H1 (cell line): ENCODE measurements around the gene INPP4B. TPM values are rescaled to one million over a fixed set of nuclear protein-coding genes. Genes with fewer than 3 reads are reported as not detected.

Source experiments
- CTCF ChIA-PET: fragments of 300-600 bp; sonication (Branson Sonifier 250); formaldehyde crosslinking; loops from one replicate; lab custom pipeline; 2021; ENCODE audit not compliant: partially characterized antibody; lab: Charles Lee
- POLR2A ChIA-PET: fragments of 300-600 bp; sonication (Branson Sonifier 250); formaldehyde crosslinking; loops from one replicate; lab custom pipeline; 2021; ENCODE audit warnings: inconsistent platforms; ENCODE audit not compliant: partially characterized antibody; lab: Charles Lee
- DNase-seq, 2 experiments: peaks; one replicate each; pipeline versions ENCODE4 v3.0.0 to v3.0.0-alpha.2; 2010 to 2022; ENCODE audit warnings: low spot score in 2 of 2, low read depth in 1 of 2, mixed read lengths in 1 of 2
- FAIRE-seq: peaks from 2 replicates; lab custom pipeline; 2011; peaks lifted over from hg19 to GRCh38; lab: Jason Lieb, UNC
- H2AFZ ChIP-seq: 2 replicates; pipeline ENCODE4 v1.8.1; 2012; ENCODE audit warnings: low read length, inconsistent platforms
- H2AK5ac ChIP-seq: 2 replicates; pipeline ENCODE4 v1.6.1; 2013; ENCODE audit warnings: low read depth, low read length
- H2BK120ac ChIP-seq: replicated peaks from 2 replicates; pipeline ENCODE3; 2013; ENCODE audit warnings: low read depth, low read length, inconsistent platforms
- H2BK12ac ChIP-seq: 2 replicates; pipeline ENCODE4 v1.6.1; 2013; ENCODE audit warnings: low read depth, low read length
- H2BK15ac ChIP-seq: 2 replicates; pipeline ENCODE4 v1.6.1; 2013; ENCODE audit warnings: low read length
- H2BK20ac ChIP-seq: 2 replicates; pipeline ENCODE4 v1.6.1; 2013; ENCODE audit warnings: low read length
- H2BK5ac ChIP-seq: 2 replicates; pipeline ENCODE4 v1.6.1; 2013; ENCODE audit warnings: low read depth, low read length
- H3K14ac ChIP-seq: 2 replicates; pipeline ENCODE4 v1.6.1; 2013; ENCODE audit warnings: inconsistent platforms; ENCODE audit not compliant: insufficient read length
- H3K18ac ChIP-seq: 2 replicates; pipeline ENCODE4 v1.6.1; 2013; ENCODE audit warnings: low read length; ENCODE audit errors: extremely low read depth
- H3K23ac ChIP-seq: 2 replicates; pipeline ENCODE4 v1.6.1; 2013; ENCODE audit warnings: inconsistent platforms; ENCODE audit not compliant: insufficient read length
- H3K23me2 ChIP-seq: 2 replicates; pipeline ENCODE4 v1.6.1; 2013; ENCODE audit warnings: low read depth, low read length
- H3K27ac ChIP-seq: 2 replicates; pipeline ENCODE4 v1.6.1; 2011; ENCODE audit warnings: low read depth, low read length, inconsistent platforms
- H3K27me3 ChIP-seq, 4 experiments: replicated peaks in 1 of 4; 1 replicate in 1 of 4; 2 replicates in 3 of 4; pipeline versions ENCODE4 v1.6.1 to v1.8.1; 2011 to 2013; ENCODE audit warnings: low read length in 3 of 4, mild to moderate bottlenecking in 3 of 4, inconsistent platforms in 2 of 4, mixed read lengths in 2 of 4, moderate library complexity in 1 of 4; ENCODE audit not compliant: control insufficient read depth in 3 of 4, insufficient read depth in 3 of 4; ENCODE audit errors: extremely low read depth in 1 of 4
- H3K36me3 ChIP-seq, 4 experiments: 2 replicates each; pipeline versions ENCODE4 v1.6.1 to v1.8.1; 2011 to 2013; ENCODE audit warnings: mild to moderate bottlenecking in 4 of 4, low read length in 3 of 4, moderate library complexity in 2 of 4, control low read depth in 1 of 4, inconsistent platforms in 1 of 4; ENCODE audit not compliant: insufficient read depth in 4 of 4, control insufficient read depth in 2 of 4
- H3K4ac ChIP-seq: replicated peaks from 2 replicates; pipeline ENCODE3; 2013; ENCODE audit warnings: low read length, low read depth, mixed read lengths, inconsistent platforms; ENCODE audit not compliant: insufficient read length
- H3K4me1 ChIP-seq, 4 experiments: replicated peaks in 1 of 4; 1 replicate in 1 of 4; 2 replicates in 3 of 4; pipeline versions ENCODE4 v1.6.1 to v1.8.1; 2011 to 2013; ENCODE audit warnings: low read length in 3 of 4, inconsistent platforms in 2 of 4, mixed read lengths in 1 of 4; ENCODE audit not compliant: insufficient read depth in 4 of 4, control insufficient read depth in 3 of 4
- H3K4me2 ChIP-seq, 2 experiments: 2 replicates each; pipeline versions ENCODE4 v1.6.1 to v1.8.1; 2011 to 2013; ENCODE audit warnings: low read depth in 2 of 2, low read length in 2 of 2, control low read depth in 1 of 2, inconsistent platforms in 1 of 2, mild to moderate bottlenecking in 1 of 2; ENCODE audit not compliant: insufficient read depth in 1 of 2
- H3K4me3 ChIP-seq, 4 experiments: fragments of 200-600, 300-600 bp in 1 of 4; sonication (generic), shearing (Covaris generic), sonication (Bioruptor Twin) in 1 of 4; 2 replicates each; pipeline versions ENCODE4 v1.5.1 to v1.8.1; 2011 to 2016; ENCODE audit warnings: low read length in 4 of 4, low read depth in 3 of 4, control low read depth in 2 of 4, inconsistent platforms in 2 of 4, mild to moderate bottlenecking in 2 of 4, mixed read lengths in 1 of 4, moderate library complexity in 1 of 4; ENCODE audit not compliant: insufficient read depth in 2 of 4; ENCODE audit errors: extremely low read depth in 1 of 4
- H3K56ac ChIP-seq: replicated peaks from 2 replicates; pipeline ENCODE3; 2013; ENCODE audit warnings: low read depth, mild to moderate bottlenecking, mixed read lengths, low read length, inconsistent platforms; ENCODE audit not compliant: insufficient read length
- H3K79me1 ChIP-seq: 2 replicates; pipeline ENCODE4 v1.6.1; 2013; ENCODE audit warnings: low read depth, low read length, control low read depth
- H3K79me2 ChIP-seq, 2 experiments: 2 replicates each; pipeline versions ENCODE4 v1.6.1 to v1.8.1; 2012 to 2013; ENCODE audit warnings: low read length in 2 of 2, mild to moderate bottlenecking in 2 of 2, inconsistent platforms in 1 of 2; ENCODE audit not compliant: insufficient read depth in 2 of 2, control insufficient read depth in 1 of 2
- H3K9ac ChIP-seq, 4 experiments: replicated peaks in 1 of 4; 1 replicate in 1 of 4; 2 replicates in 3 of 4; pipeline versions ENCODE4 v1.6.1 to v1.8.1; 2011 to 2013; ENCODE audit warnings: low read depth in 3 of 4, low read length in 3 of 4, control low read depth in 2 of 4, mild to moderate bottlenecking in 2 of 4, moderate library complexity in 2 of 4, inconsistent platforms in 1 of 4; ENCODE audit errors: extremely low read depth in 1 of 4
- H3K9me3 ChIP-seq, 2 experiments: 2 replicates each; pipeline versions ENCODE4 v1.6.1 to v1.8.1; 2012 to 2013; ENCODE audit warnings: mild to moderate bottlenecking in 2 of 2, moderate library complexity in 2 of 2, control low read depth in 1 of 2, inconsistent platforms in 1 of 2, low read depth in 1 of 2, low read length in 1 of 2, mixed read lengths in 1 of 2; ENCODE audit not compliant: insufficient read depth in 2 of 2
- H4K20me1 ChIP-seq, 2 experiments: replicated peaks in 1 of 2; 2 replicates each; pipeline versions ENCODE3 to v1.8.1; 2011 to 2013; ENCODE audit warnings: inconsistent platforms in 2 of 2, low read length in 2 of 2, mild to moderate bottlenecking in 1 of 2; ENCODE audit not compliant: insufficient read depth in 2 of 2, control insufficient read depth in 1 of 2
- H4K5ac ChIP-seq: 2 replicates; pipeline ENCODE4 v1.6.1; 2013; ENCODE audit warnings: low read length, low read depth, mixed read lengths, inconsistent platforms; ENCODE audit not compliant: insufficient read length
- H4K8ac ChIP-seq: 2 replicates; pipeline ENCODE4 v1.8.0; 2013; ENCODE audit warnings: mild to moderate bottlenecking, moderate library complexity, low read length, inconsistent platforms; ENCODE audit not compliant: insufficient read depth; ENCODE audit errors: extremely low read depth
- H4K91ac ChIP-seq: replicated peaks from 2 replicates; pipeline ENCODE3; 2013; ENCODE audit warnings: low read length, mixed read lengths, inconsistent platforms; ENCODE audit not compliant: insufficient read length
- BCL11A ChIP-seq, 2 experiments: IDR thresholded peaks; one replicate each; pipeline ENCODE4 v1.6.1; 2011; ENCODE audit warnings: low read depth in 2 of 2, low read length in 2 of 2, mild to moderate bottlenecking in 2 of 2
- CHD2 ChIP-seq: IDR thresholded peaks from 2 replicates; pipeline ENCODE4 v1.6.1; 2012; ENCODE audit warnings: low read length, improper control_type of control experiment
- EP300 ChIP-seq, 2 experiments: IDR thresholded peaks; 1 replicate in 1 of 2; 2 replicates in 1 of 2; pipeline ENCODE4 v1.6.1; 2011 to 2012; ENCODE audit warnings: low read depth in 2 of 2, low read length in 2 of 2, mild to moderate bottlenecking in 2 of 2, borderline replicate concordance in 1 of 2, inconsistent platforms in 1 of 2, moderate library complexity in 1 of 2
- EZH2 ChIP-seq: fragments of 200-600 bp; sonication (generic); IDR thresholded peaks from 2 replicates; pipeline ENCODE4 v1.7.1; 2012; ENCODE audit warnings: low read depth, mild to moderate bottlenecking, moderate library complexity, low read length, inconsistent platforms; ENCODE audit not compliant: severe bottlenecking
- GTF2F1 ChIP-seq: IDR thresholded peaks from 2 replicates; pipeline ENCODE4 v1.6.1; 2012; ENCODE audit warnings: low read depth, low read length, improper control_type of control experiment, borderline replicate concordance
- HDAC2 ChIP-seq, 2 experiments: fragments of 300-600 bp in 1 of 2; sonication (generic) in 1 of 2; IDR thresholded peaks; 2 replicates each; pipeline ENCODE4 v1.6.1; 2011 to 2012; ENCODE audit warnings: low read depth in 2 of 2, low read length in 2 of 2, mild to moderate bottlenecking in 2 of 2, moderate library complexity in 2 of 2, borderline replicate concordance in 1 of 2, inconsistent platforms in 1 of 2
- RFX5 ChIP-seq: IDR thresholded peaks from 2 replicates; pipeline ENCODE4 v1.6.1; 2011; ENCODE audit warnings: low read depth, low read length, improper control_type of control experiment, borderline replicate concordance
- SIN3A ChIP-seq, 2 experiments: IDR thresholded peaks in 1 of 2; conservative IDR thresholded peaks in 1 of 2; 2 replicates each; pipeline ENCODE4 v1.6.1; 2011 to 2012; ENCODE audit warnings: low read length in 2 of 2, improper control_type of control experiment in 1 of 2, low read depth in 1 of 2, mild to moderate bottlenecking in 1 of 2
- SIRT6 ChIP-seq: IDR thresholded peaks from one replicate; pipeline ENCODE4 v1.7.1; 2012; ENCODE audit warnings: low read length, inconsistent platforms
- SP2 ChIP-seq: IDR thresholded peaks from 2 replicates; pipeline ENCODE4 v1.6.1; 2012; ENCODE audit warnings: mild to moderate bottlenecking, low read length, inconsistent platforms
- TAF1 ChIP-seq: IDR thresholded peaks from 2 replicates; pipeline ENCODE4 v1.6.1; 2011; ENCODE audit warnings: mild to moderate bottlenecking, low read depth, low read length
- TAF7 ChIP-seq: optimal IDR thresholded peaks from 2 replicates; pipeline ENCODE3; 2011; ENCODE audit warnings: low read depth, mild to moderate bottlenecking, inconsistent platforms, low read length, moderate library complexity, borderline replicate concordance
- polyA plus RNA-seq, 7 experiments: library from polyadenylated mRNA; depleted of rRNA in 3 of 7; stranded (reverse) in 5 of 7; unstranded in 2 of 7; fragments of >200 nt in 5 of 7; fragments of 200-250 nt in 2 of 7; gene quantifications; 1 replicate in 5 of 7; 2 replicates in 1 of 7; 4 replicates in 1 of 7; pipeline versions ENCODE4 v1.2.1 to v1.2.3, GENCODE V29; 2011 to 2013; ENCODE audit warnings: missing spikeins in 2 of 7, mixed read lengths in 2 of 7
- total RNA-seq: library from RNA; stranded (reverse); fragmentation: NEBNext Ultra II Directional; extraction: Animal tissue kit (Norgen Biotek cat#: 25700); gene quantifications from 2 replicates; pipeline ENCODE4 v1.2.1, GENCODE V29; 2021

Gene INPP4B
- total and polyA plus RNA-seq, 2 of the 8 experiments (the other 6 are each of a cell fraction or from before 2014, with no cell fraction given): 0.11 to 0.54 TPM

- no peak overlapping the region for H3K14ac ChIP-seq
- CTCF ChIA-PET: interaction anchor here (0.7 to 1.4 kb wide), 3 partner anchors 48 to 258 kb away, joined by 3 to 4 read pairs (median 3); no protein-coding TSS in a partner anchor
- no peak overlapping the region for H3K18ac ChIP-seq
- H3K79me1 ChIP-seq: no peaks in the 10 kb centered on the region
- H3K9me3 ChIP-seq: no peaks in the 10 kb centered on the region
- H3K36me3 ChIP-seq: no peaks in the 10 kb centered on the region
- TF ChIP-seq CHD2 (no peak), TAF7 (no peak), GTF2F1 (no peak), RFX5 (no peak), EZH2 (no peak), HDAC2 (IDR thresholded peaks at IDR 0.05; ENCODE audit: borderline replicate concordance in 1 of 2, low read depth in 2 of 2, low read length in 2 of 2) (no peak), SP2 (no peak), SIRT6 (no peak), BCL11A (IDR thresholded peaks at IDR 0.05; ENCODE audit: low read depth in 2 of 2, low read length in 2 of 2) (no peak), EP300 (IDR thresholded peaks at IDR 0.05; ENCODE audit: borderline replicate concordance in 1 of 2, low read depth in 2 of 2, low read length in 2 of 2) (no peak), TAF1 (no peak), SIN3A (conservative IDR thresholded peaks at IDR 0.05 in 1 of 2, IDR thresholded peaks at IDR 0.05 in 1 of 2; ENCODE audit: low read depth in 1 of 2, low read length in 2 of 2) (no peak)
- no peak overlapping the region for H2AFZ ChIP-seq
- no peak overlapping the region for H2BK5ac ChIP-seq
- H3K4ac ChIP-seq: no peak overlapping the region
- no peak overlapping the region for H4K5ac ChIP-seq
- FAIRE-seq: no peak
- no peak overlapping the region for H4K91ac ChIP-seq
- H3K79me2 ChIP-seq: no peaks in the 10 kb centered on the region
- H3K27ac ChIP-seq: no peak overlapping the region
- no peaks in the 10 kb centered on the region for H4K20me1 ChIP-seq
- no peak overlapping the region for H3K9ac ChIP-seq
- DNase-seq: no peak
- no peak overlapping the region for H2BK15ac ChIP-seq
- H3K4me3 ChIP-seq: no peak overlapping the region
- H3K27me3 ChIP-seq: no peaks in the 10 kb centered on the region
- no peak overlapping the region for H2AK5ac ChIP-seq
- H2BK20ac ChIP-seq: no peak overlapping the region
- no peaks in the 10 kb centered on the region for H3K23me2 ChIP-seq
- no peak overlapping the region for H3K56ac ChIP-seq
- H3K23ac ChIP-seq: no peak overlapping the region
- no peak overlapping the region for H3K4me2 ChIP-seq
- H3K4me1 ChIP-seq: peaks cover 0 to 4% (median 1%) of the 10 kb centered on the region in 4 experiments; a peak in 2 of 7 replicates
- no peak overlapping the region for H2BK120ac ChIP-seq
- H4K8ac ChIP-seq: no peak overlapping the region
- POLR2A ChIA-PET: no interaction called here
- no peak overlapping the region for H2BK12ac ChIP-seq
Observed at GRCh38 chr4:142413485-142413884, 432.6 kb downstream of the INPP4B start.
